HepG2 (cell line): Measurements from ENCODE around the gene SYNM. TPM values are rescaled to one million over a fixed set of nuclear protein-coding genes. Genes with fewer than 3 reads are reported as not detected.

Source experiments
- ARHGAP35 ChIP-seq: sonication (generic); formaldehyde crosslinking; IDR thresholded peaks from 2 replicates; pipeline ENCODE4 v1.9.0; 2022; ENCODE audit warnings: mild to moderate bottlenecking, inconsistent platforms, moderate library complexity, missing genetic modification reagents, borderline replicate concordance
- E2F2 ChIP-seq: sonication (generic); formaldehyde crosslinking; IDR thresholded peaks from 2 replicates; pipeline ENCODE4 v1.4.0; 2020; ENCODE audit warnings: missing genetic modification reagents, borderline replicate concordance
- HDAC6 ChIP-seq: fragments of 200-600 bp; sonication (generic); IDR thresholded peaks from 2 replicates; pipeline ENCODE4 v1.7.0; 2017; ENCODE audit warnings: mild to moderate bottlenecking, antibody characterized with exemption, low read length, low read depth
- HOXD1 ChIP-seq: sonication (generic); formaldehyde crosslinking; IDR thresholded peaks from 2 replicates; pipeline ENCODE4 v1.5.0; 2020; ENCODE audit warnings: missing genetic modification reagents
- ISX ChIP-seq: sonication (generic); formaldehyde crosslinking; conservative IDR thresholded peaks from 2 replicates; pipeline ENCODE4 v1.5.0; 2020; ENCODE audit warnings: missing genetic modification reagents
- JARID2 ChIP-seq: sonication (generic); formaldehyde crosslinking; IDR thresholded peaks from 2 replicates; pipeline ENCODE4 v1.8.1; 2023; ENCODE audit warnings: missing genetic modification reagents, inconsistent platforms; ENCODE audit not compliant: insufficient replicate concordance
- KDM4B ChIP-seq: sonication (generic); formaldehyde crosslinking; IDR thresholded peaks from 2 replicates; pipeline ENCODE4 v1.4.0; 2020; ENCODE audit warnings: missing genetic modification reagents
- MYNN ChIP-seq: sonication (generic); formaldehyde crosslinking; IDR thresholded peaks from 2 replicates; pipeline ENCODE4 v1.4.0; 2020; ENCODE audit warnings: mild to moderate bottlenecking, low read depth, missing genetic modification reagents
- NONO ChIP-seq, 2 experiments: fragments of 450-650 bp in 1 of 2; sonication (generic) in 1 of 2; formaldehyde crosslinking in 1 of 2; IDR thresholded peaks in 1 of 2; conservative IDR thresholded peaks in 1 of 2; 2 replicates each; pipeline versions ENCODE4 v1.6.1 to v1.8.0; 2017 to 2022; ENCODE audit warnings: mild to moderate bottlenecking in 1 of 2, missing genetic modification reagents in 1 of 2, moderate library complexity in 1 of 2
- NR1H2 ChIP-seq: sonication (generic); formaldehyde crosslinking; IDR thresholded peaks from 2 replicates; pipeline ENCODE4 v1.8.1; 2022; ENCODE audit warnings: low read depth, missing genetic modification reagents, borderline replicate concordance
- PAX8 ChIP-seq: sonication (generic); formaldehyde crosslinking; IDR thresholded peaks from 2 replicates; pipeline ENCODE4 v1.8.0; 2022; ENCODE audit warnings: mild to moderate bottlenecking, missing genetic modification reagents, borderline replicate concordance
- POLR2AphosphoS5 ChIP-seq: IDR thresholded peaks from 2 replicates; pipeline ENCODE4 v1.6.1; 2012; ENCODE audit warnings: low read depth, low read length
- PTBP1 ChIP-seq: fragments of 200-400 bp; formaldehyde crosslinking; IDR thresholded peaks from 2 replicates; pipeline ENCODE4 v1.6.1; 2018; ENCODE audit warnings: low read length, low read depth; ENCODE audit not compliant: poor library complexity, severe bottlenecking
- SUZ12 ChIP-seq: fragments of 150-350 bp; IDR thresholded peaks from 2 replicates; pipeline ENCODE4 v1.6.1; 2014; ENCODE audit warnings: low read depth, low read length
- TAF15 ChIP-seq: fragments of 200-400 bp; formaldehyde crosslinking; IDR thresholded peaks from one replicate; pipeline ENCODE4 v1.6.1; 2018; ENCODE audit warnings: mild to moderate bottlenecking, low read depth, low read length; ENCODE audit not compliant: poor library complexity, severe bottlenecking
- ZBTB46 ChIP-seq: sonication (generic); formaldehyde crosslinking; IDR thresholded peaks from 2 replicates; pipeline ENCODE4 v1.4.0; 2020; ENCODE audit warnings: mild to moderate bottlenecking, missing genetic modification reagents, borderline replicate concordance
- ZFX ChIP-seq: sonication (generic); formaldehyde crosslinking; IDR thresholded peaks from 2 replicates; pipeline ENCODE4 v1.4.0; 2020; ENCODE audit warnings: mild to moderate bottlenecking, low read depth, missing genetic modification reagents, moderate library complexity
- ZNF18 ChIP-seq: sonication (generic); formaldehyde crosslinking; IDR thresholded peaks from 2 replicates; pipeline ENCODE4 v1.8.0; 2022; ENCODE audit warnings: mild to moderate bottlenecking, missing genetic modification reagents; ENCODE audit not compliant: insufficient replicate concordance
- ZNF20 ChIP-seq: sonication (generic); formaldehyde crosslinking; IDR thresholded peaks from 2 replicates; pipeline ENCODE4 v1.4.0; 2020; ENCODE audit warnings: mild to moderate bottlenecking, moderate library complexity, missing genetic modification reagents
- ZNF260 ChIP-seq: sonication (generic); formaldehyde crosslinking; IDR thresholded peaks from 2 replicates; pipeline ENCODE4 v1.4.0; 2020; ENCODE audit warnings: missing genetic modification reagents, low read depth, mild to moderate bottlenecking, borderline replicate concordance
- ZNF446 ChIP-seq: sonication (generic); formaldehyde crosslinking; IDR thresholded peaks from 2 replicates; pipeline ENCODE4 v1.5.0; 2020; ENCODE audit warnings: mild to moderate bottlenecking, missing genetic modification reagents
- ZNF629 ChIP-seq: sonication (generic); formaldehyde crosslinking; conservative IDR thresholded peaks from 2 replicates; pipeline ENCODE4 v1.5.0; 2020; ENCODE audit warnings: missing genetic modification reagents
- ZNF782 ChIP-seq: sonication (generic); formaldehyde crosslinking; IDR thresholded peaks from 2 replicates; pipeline ENCODE4 v1.4.0; 2020; ENCODE audit warnings: missing genetic modification reagents, mild to moderate bottlenecking, borderline replicate concordance
- ZNF83 ChIP-seq: sonication (generic); formaldehyde crosslinking; IDR thresholded peaks from 2 replicates; pipeline ENCODE4 v1.4.0; 2020; ENCODE audit warnings: missing genetic modification reagents, mild to moderate bottlenecking, borderline replicate concordance
- ZNF839 ChIP-seq: sonication (generic); formaldehyde crosslinking; IDR thresholded peaks from 2 replicates; pipeline ENCODE4 v1.4.0; 2020; ENCODE audit warnings: missing genetic modification reagents, mild to moderate bottlenecking, borderline replicate concordance
- ZSCAN30 ChIP-seq: sonication (generic); formaldehyde crosslinking; IDR thresholded peaks from 2 replicates; pipeline ENCODE4 v1.5.0; 2020; ENCODE audit warnings: mild to moderate bottlenecking, missing genetic modification reagents
- polyA plus RNA-seq, 8 experiments: library from polyadenylated mRNA; depleted of rRNA in 3 of 8; stranded (reverse) in 7 of 8; unstranded in 1 of 8; fragments of >200 nt; fragmentation: Illumina TruSeq in 4 of 8; extraction: Trizol in 4 of 8; gene quantifications; 2 replicates each; pipeline versions ENCODE4 v1.2.1 to v1.2.3, GENCODE V29; 2011 to 2016; ENCODE audit warnings: low read depth in 4 of 8, missing spikeins in 1 of 8, mixed read lengths in 1 of 8; ENCODE audit not compliant: insufficient read depth in 1 of 8
- total RNA-seq, 5 experiments: library from RNA; depleted of rRNA; stranded (reverse); fragments of >200 nt; fragmentation: Illumina TruSeq; extraction: Trizol; gene quantifications; 2 replicates each; pipeline ENCODE4 v1.2.3, GENCODE V29; 2016; ENCODE audit warnings: low read depth in 1 of 5

Gene SYNM
- total and polyA plus RNA-seq, 2 of the 13 experiments (the other 11 are each of a cell fraction or from before 2014, with no cell fraction given) = 1.1 to 3.7 TPM

- TF ChIP-seq E2F2 = no peak
- no peak for TF ChIP-seq ZNF20
- no peak for TF ChIP-seq JARID2 (CRISPR knock-in tag)
- TF ChIP-seq ZNF260 = no peak
- TF ChIP-seq TAF15 = no peak
- TF ChIP-seq ZNF839 (CRISPR knock-in tag) = no peak
- no peak for TF ChIP-seq HDAC6
- 0 out of 2 replicates have a peak, but pooled peaks have one; percentile 70 for TF ChIP-seq MYNN (CRISPR knock-in tag)
- TF ChIP-seq ZNF83 = no peak
- no peak for TF ChIP-seq ZNF446 (CRISPR knock-in tag)
- no peak for TF ChIP-seq ZNF18
- TF ChIP-seq ARHGAP35 (CRISPR knock-in tag) = no peak
- no peak for TF ChIP-seq PTBP1
- no peak for TF ChIP-seq POLR2AphosphoS5
- TF ChIP-seq ZBTB46 (CRISPR knock-in tag) = no peak
- no peak for TF ChIP-seq HOXD1 (CRISPR knock-in tag)
- TF ChIP-seq NONO (IDR thresholded peaks at IDR 0.05) = no peak
- no peak for TF ChIP-seq NONO (CRISPR knock-in tag; conservative IDR thresholded peaks at IDR 0.05)
- TF ChIP-seq SUZ12 = no peak
- no peak for TF ChIP-seq ZNF782 (CRISPR knock-in tag)
- no peak for TF ChIP-seq ISX (CRISPR knock-in tag)
- no peak for TF ChIP-seq PAX8 (CRISPR knock-in tag)
- TF ChIP-seq ZFX (CRISPR knock-in tag) = peak; percentile 61
- peak; percentile 35; the same call in 1 of the 2 replicates for TF ChIP-seq ZNF629 (CRISPR knock-in tag)
- TF ChIP-seq KDM4B (CRISPR knock-in tag) = no peak
- no peak for TF ChIP-seq ZSCAN30 (CRISPR knock-in tag)
- TF ChIP-seq NR1H2 (CRISPR knock-in tag) = no peak
Observed at GRCh38 chr15:99131441-99132023, 26.7 kb downstream of the SYNM start (continued).
